ENCODE measurements around the gene TBL1Y.

Gene TBL1Y

DNA sequence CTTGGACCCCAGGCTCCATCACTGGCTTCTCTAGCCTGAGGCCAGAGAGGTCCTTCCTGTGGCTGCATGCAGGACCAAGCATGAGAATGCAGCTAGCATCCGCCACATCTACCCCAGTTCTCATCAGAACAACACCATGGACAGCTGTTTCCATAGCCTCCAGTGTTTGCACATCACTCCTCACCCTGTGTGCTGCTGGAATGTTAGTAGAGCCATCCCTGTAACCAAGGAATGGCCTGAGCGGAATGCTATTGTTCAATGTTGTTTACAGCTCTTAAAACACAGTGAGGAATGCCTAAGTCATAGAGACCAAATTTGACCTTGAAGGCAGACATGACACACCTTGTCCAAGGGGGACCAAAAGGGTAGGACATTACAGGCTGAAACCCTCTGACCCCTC is 183.9 kb downstream of the TBL1Y start:
- no peak for DNase-seq

DNA sequence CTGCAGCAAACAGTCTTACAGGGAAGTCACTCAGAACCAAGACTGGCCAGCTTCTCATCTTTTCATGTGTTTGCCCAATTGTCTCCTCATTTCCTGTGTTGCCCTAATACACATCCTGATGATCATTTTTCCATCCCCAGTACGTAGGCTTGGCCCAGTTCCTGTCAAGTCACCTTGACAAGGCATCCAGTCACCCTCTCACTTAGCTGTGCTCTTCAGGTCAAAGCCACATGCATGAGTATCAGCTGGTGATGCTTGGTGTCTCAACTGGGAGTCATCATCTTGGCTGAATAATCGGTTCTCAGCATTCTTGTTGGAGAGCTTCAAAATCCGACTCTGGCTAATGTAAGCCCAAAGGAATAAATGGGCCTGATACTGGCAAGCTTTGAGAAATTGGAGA is 186.5 kb downstream of the TBL1Y start:
- no peak for DNase-seq

DNA sequence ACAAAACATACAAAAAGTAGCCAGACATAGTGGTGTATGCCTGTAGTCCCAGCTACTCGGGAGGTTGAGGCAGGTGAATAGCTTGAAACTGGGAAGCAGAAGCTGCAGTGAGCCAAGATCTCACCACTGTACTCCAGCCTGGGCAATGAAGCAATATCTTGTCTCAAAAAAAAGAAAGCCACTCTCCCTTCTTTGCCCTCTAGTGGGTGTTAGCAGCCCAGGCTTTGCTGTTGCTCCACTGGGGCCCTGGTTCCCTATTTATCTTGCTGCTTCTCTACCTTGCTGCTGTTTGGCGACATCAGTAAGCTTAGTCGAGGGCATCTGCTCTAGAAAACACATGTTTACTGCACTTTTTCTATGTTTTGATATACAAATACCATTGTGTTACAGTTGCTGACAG is 189.2 kb downstream of the TBL1Y start:
- no peak for DNase-seq

GRCh38 chrY:7102680-7103079 is 192.2 kb downstream of the TBL1Y start:
- DNase-seq = no peak

GRCh38 chrY:7107179-7107578 is 196.7 kb downstream of the TBL1Y start:
- no peak for DNase-seq

- DNase-seq = no peak
Observed at GRCh38 chrY:7110086-7110485, 199.6 kb downstream of the TBL1Y start.

GRCh38 chrY:7115871-7116270 is 205.4 kb downstream of the TBL1Y start:
- DNase-seq = no peak

- no peak for DNase-seq
Observed at GRCh38 chrY:7122202-7122601, 211.7 kb downstream of the TBL1Y start.

DNA sequence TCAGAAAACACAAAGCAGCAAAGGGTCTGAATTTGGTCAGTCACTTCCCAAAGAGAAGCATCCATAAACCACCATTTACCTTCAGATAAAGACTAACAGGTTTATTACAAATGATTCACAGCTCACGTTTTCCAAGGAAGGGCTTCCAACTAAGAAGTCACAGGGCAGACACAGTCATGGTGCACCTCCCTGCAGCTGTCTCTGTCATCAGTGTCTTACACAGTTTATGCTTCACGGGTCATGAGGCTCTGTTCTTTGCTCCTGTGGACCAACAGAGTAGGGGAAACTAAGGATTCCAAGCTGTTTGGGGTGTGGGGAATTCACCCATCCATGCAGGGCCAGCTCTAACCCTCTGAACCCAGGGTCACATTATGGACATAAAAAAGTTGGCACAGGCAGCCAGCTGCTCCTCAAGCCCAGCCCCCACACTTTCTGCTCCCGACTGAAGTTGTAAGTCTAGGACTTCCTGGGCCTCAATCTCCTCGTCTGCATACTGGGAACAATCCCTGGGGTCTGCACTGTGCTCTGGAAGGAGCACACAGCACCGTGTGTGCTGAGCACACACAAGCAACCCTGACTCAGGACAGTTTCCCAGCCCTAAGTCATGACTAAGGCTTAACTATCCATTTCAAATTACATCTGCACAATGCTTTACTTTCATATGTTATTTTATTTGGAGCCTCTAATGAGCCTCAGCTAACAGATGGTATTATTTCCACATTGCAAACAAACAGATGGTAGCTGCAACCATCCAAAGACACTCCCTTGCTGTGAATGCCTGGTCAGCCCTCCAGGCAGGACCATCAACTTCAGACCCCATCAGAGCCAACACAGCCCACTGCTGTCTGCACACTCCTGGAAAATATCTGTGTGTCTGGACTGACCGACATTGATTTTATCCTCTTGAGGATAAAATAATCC is 214.9 kb downstream of the TBL1Y start:
- DNase-seq = no peak

- no peak for DNase-seq
Observed at GRCh38 chrY:7128211-7128610, 217.7 kb downstream of the TBL1Y start.
